OCI-LY1 (cell line): ENCODE results near the gene CALCA.

Experiments
- H2AFZ ChIP-seq: fragments of 200-600 bp; sonication (generic), shearing (Covaris generic); 2 replicates; pipeline ENCODE4 v1.6.0; 2014; ENCODE audit warnings: antibody characterized with exemption, mild to moderate bottlenecking, low read length
- H3F3A ChIP-seq: fragments of 200-600 bp; sonication (generic), shearing (Covaris generic); 2 replicates; pipeline ENCODE4 v1.6.0; 2014; ENCODE audit warnings: mild to moderate bottlenecking, antibody characterized with exemption, low read length, moderate library complexity; ENCODE audit not compliant: insufficient read depth
- H3K27ac ChIP-seq: fragments of 200-600 bp; sonication (generic); 2 replicates; pipeline ENCODE4 v1.5.1; 2014; ENCODE audit warnings: low read length, mixed run types, mild to moderate bottlenecking, low read depth; ENCODE audit not compliant: poor library complexity, severe bottlenecking
- H3K27me3 ChIP-seq: fragments of 200-600 bp; sonication (generic); 2 replicates; pipeline ENCODE4 v1.6.0; 2014; ENCODE audit warnings: antibody characterized with exemption, mild to moderate bottlenecking, low read length, moderate library complexity; ENCODE audit not compliant: insufficient read depth
- H3K36me3 ChIP-seq: fragments of 200-600 bp; sonication (generic); 2 replicates; pipeline ENCODE4 v1.6.1; 2014; ENCODE audit warnings: mild to moderate bottlenecking, antibody characterized with exemption, low read length, moderate library complexity, mixed read lengths; ENCODE audit not compliant: insufficient read depth
- H3K4me1 ChIP-seq: fragments of 200-600 bp; sonication (generic); 2 replicates; pipeline ENCODE4 v1.5.1; 2014; ENCODE audit warnings: mild to moderate bottlenecking, low read length, moderate library complexity; ENCODE audit not compliant: insufficient read depth, severe bottlenecking
- H3K4me2 ChIP-seq: fragments of 200-600 bp; sonication (generic), shearing (Covaris generic); 2 replicates; pipeline ENCODE4 v1.6.1; 2014; ENCODE audit warnings: low read length
- H3K4me3 ChIP-seq: fragments of 200-600 bp; sonication (generic); 2 replicates; pipeline ENCODE4 v1.5.1; 2014; ENCODE audit warnings: low read length, low read depth, mild to moderate bottlenecking, mixed read lengths; ENCODE audit not compliant: poor library complexity, severe bottlenecking
- H3K79me2 ChIP-seq: fragments of 200-600 bp; shearing (Covaris generic); 2 replicates; pipeline ENCODE4 v1.6.1; 2016; ENCODE audit warnings: mixed run types, low read length, mixed read lengths; ENCODE audit not compliant: insufficient read depth
- H3K9ac ChIP-seq: fragments of 200-600 bp; sonication (generic), shearing (Covaris generic); 2 replicates; pipeline ENCODE4 v1.6.1; 2014; ENCODE audit warnings: mild to moderate bottlenecking, low read length, mixed read lengths
- H3K9me2 ChIP-seq: fragments of 200-600 bp; sonication (generic), shearing (Covaris generic); 2 replicates; pipeline ENCODE4 v1.6.1; 2014; ENCODE audit warnings: low read depth, mild to moderate bottlenecking, low read length, mixed read lengths
- H3K9me3 ChIP-seq: fragments of 200-600 bp; shearing (Covaris generic); 2 replicates; pipeline ENCODE4 v1.6.1; 2014; ENCODE audit warnings: low read length, mixed read lengths
- H4K20me1 ChIP-seq: fragments of 200-600 bp; sonication (generic), shearing (Covaris generic); 2 replicates; pipeline ENCODE4 v1.6.0; 2016; ENCODE audit warnings: mild to moderate bottlenecking, low read length; ENCODE audit not compliant: insufficient read depth
- EZH2 ChIP-seq: fragments of 200-600 bp; sonication (generic), shearing (Covaris generic); IDR thresholded peaks from 2 replicates; pipeline ENCODE4 v1.8.0; 2017; ENCODE audit warnings: borderline replicate concordance, mixed run types, mild to moderate bottlenecking, antibody characterized with exemption, low read length, moderate library complexity, mixed read lengths
- TF ChIP-seq, protein P1 (sequence below): fragments of 200-600 bp; sonication (generic), shearing (Covaris generic); IDR thresholded peaks from 2 replicates; pipeline ENCODE4 v1.5.1; 2017; ENCODE audit warnings: mild to moderate bottlenecking, antibody characterized with exemption, low read length, moderate library complexity, mixed read lengths

The CALCA gene

DNA sequence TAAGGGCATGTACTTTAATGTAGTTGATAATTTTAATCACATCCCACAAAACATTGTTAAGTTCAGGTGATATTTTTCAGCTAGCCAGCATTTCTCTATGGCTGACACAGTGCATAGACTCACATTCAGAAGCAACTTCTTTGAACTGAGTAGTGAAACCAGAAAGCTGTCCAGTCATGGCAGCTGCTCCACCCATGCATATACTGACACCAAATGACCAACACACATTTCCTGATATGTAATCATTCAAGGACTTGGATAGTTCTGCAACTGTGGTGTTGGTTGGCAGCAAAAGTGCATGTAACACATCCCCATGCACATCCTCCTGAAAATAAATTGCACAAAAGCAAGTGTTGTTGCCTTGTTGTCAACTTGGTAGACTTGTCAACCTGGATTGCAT, 39.7 kb downstream of the CALCA start:
- no peaks in the 10 kb centered on the region for H3K27me3 ChIP-seq
- H3K79me2 ChIP-seq: no peaks in the 10 kb centered on the region
- H3K9me2 ChIP-seq: no peaks in the 10 kb centered on the region
- no peak overlapping the region for H2AFZ ChIP-seq
- H3K27ac ChIP-seq: no peak overlapping the region
- no peaks in the 10 kb centered on the region for H3F3A ChIP-seq
- no peak overlapping the region for H3K4me2 ChIP-seq
- no peaks in the 10 kb centered on the region for H3K9me3 ChIP-seq
- TF ChIP-seq, protein P1, sequence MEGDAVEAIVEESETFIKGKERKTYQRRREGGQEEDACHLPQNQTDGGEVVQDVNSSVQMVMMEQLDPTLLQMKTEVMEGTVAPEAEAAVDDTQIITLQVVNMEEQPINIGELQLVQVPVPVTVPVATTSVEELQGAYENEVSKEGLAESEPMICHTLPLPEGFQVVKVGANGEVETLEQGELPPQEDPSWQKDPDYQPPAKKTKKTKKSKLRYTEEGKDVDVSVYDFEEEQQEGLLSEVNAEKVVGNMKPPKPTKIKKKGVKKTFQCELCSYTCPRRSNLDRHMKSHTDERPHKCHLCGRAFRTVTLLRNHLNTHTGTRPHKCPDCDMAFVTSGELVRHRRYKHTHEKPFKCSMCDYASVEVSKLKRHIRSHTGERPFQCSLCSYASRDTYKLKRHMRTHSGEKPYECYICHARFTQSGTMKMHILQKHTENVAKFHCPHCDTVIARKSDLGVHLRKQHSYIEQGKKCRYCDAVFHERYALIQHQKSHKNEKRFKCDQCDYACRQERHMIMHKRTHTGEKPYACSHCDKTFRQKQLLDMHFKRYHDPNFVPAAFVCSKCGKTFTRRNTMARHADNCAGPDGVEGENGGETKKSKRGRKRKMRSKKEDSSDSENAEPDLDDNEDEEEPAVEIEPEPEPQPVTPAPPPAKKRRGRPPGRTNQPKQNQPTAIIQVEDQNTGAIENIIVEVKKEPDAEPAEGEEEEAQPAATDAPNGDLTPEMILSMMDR: no peak
- TF ChIP-seq EZH2: no peak
- H3K4me3 ChIP-seq: no peak overlapping the region
- H4K20me1 ChIP-seq: no peaks in the 10 kb centered on the region
- H3K9ac ChIP-seq: no peak overlapping the region
- no peaks in the 10 kb centered on the region for H3K4me1 ChIP-seq
- H3K36me3 ChIP-seq: no peaks in the 10 kb centered on the region

DNA sequence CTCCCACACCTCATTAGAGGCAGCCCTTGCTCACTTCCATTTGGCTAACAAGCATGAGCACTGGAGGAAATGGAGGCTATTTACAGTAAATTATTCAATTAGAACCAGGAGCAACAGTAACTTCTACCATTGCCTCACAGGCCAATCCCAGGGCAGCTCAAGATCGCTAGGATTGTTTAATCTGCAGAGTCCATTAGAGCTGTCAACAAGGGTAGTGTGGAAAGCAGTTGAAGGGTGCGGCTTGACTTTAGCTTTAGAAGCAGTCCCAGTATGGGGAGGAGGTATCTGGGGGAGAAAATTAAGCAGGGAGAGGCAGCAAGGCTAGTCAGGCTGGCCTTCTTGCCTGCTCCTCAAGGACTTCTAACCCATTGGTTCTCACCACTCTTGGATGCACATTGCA, 41.8 kb downstream of the CALCA start:
- Histone ChIP-seq H3K4me3 (no peak overlapping the region), H3K9me3 (no peaks in the 10 kb centered on the region), H2AFZ (no peak overlapping the region), H4K20me1 (no peaks in the 10 kb centered on the region), H3K9ac (no peak overlapping the region), H3K4me1 (no peaks in the 10 kb centered on the region), H3K36me3 (no peaks in the 10 kb centered on the region), H3K27ac (no peak overlapping the region), H3K27me3 (no peaks in the 10 kb centered on the region), H3K79me2 (no peaks in the 10 kb centered on the region), H3K9me2 (no peaks in the 10 kb centered on the region), H3F3A (no peaks in the 10 kb centered on the region), H3K4me2 (no peak overlapping the region)
- TF ChIP-seq, protein P1: no peak
- no peak for TF ChIP-seq EZH2

GRCh38 chr11:14927146-14927545, 45.0 kb downstream of the CALCA start:
- no peaks in the 10 kb centered on the region for H3F3A ChIP-seq
- no peaks in the 10 kb centered on the region for H3K4me1 ChIP-seq
- H3K9ac ChIP-seq: no peak overlapping the region
- H3K9me3 ChIP-seq: no peaks in the 10 kb centered on the region
- no peak for TF ChIP-seq EZH2
- TF ChIP-seq, protein P1: no peak
- H4K20me1 ChIP-seq: no peaks in the 10 kb centered on the region
- no peaks in the 10 kb centered on the region for H3K9me2 ChIP-seq
- H3K4me3 ChIP-seq: no peak overlapping the region
- H3K27ac ChIP-seq: no peak overlapping the region
- no peaks in the 10 kb centered on the region for H3K79me2 ChIP-seq
- no peak overlapping the region for H3K4me2 ChIP-seq
- no peaks in the 10 kb centered on the region for H3K36me3 ChIP-seq
- H2AFZ ChIP-seq: no peak overlapping the region
- H3K27me3 ChIP-seq: no peaks in the 10 kb centered on the region
